ENCODE measurements around the gene DOCK3. TPM values are rescaled to one million over a fixed set of nuclear protein-coding genes. Genes with fewer than 3 reads are reported as not detected.

DOCK3 gene
- total and polyA plus RNA-seq, 10 of the 15 experiments (the other 5 are each of a cell fraction or from before 2014, with no cell fraction given), result 0.02 to 0.52 (median 0.04) TPM; not detected in 5

DNA sequence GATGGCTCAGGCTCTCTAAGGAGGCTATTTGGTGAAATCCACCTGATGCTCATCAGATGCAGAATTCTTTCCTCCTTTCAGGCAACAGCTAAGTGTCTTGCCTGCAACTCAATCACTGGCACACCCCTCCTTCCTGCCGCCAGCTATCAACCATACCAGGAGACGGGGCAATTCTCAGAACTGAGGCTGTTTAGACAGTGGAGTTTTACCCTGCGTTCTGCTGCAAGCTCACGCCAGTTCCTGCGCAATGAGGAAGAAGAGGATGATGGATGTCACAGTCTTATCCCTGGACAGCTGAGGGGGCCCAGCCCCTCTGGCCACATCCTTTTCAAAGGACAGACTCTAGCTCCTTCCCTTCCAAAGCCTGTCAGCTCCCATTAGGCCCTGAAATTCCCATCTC, 703.3 kb downstream of the DOCK3 start:
- ChIA-PET RAD21 (ENCODE audit: unreplicated experiment) (no interaction called here), POLR2A (no interaction called here), SMC1A (ENCODE audit: uncharacterized antibody, unreplicated experiment) (interaction anchor here (1.2 to 1.4 kb wide), 2 partner anchors 9 to 762 kb away, joined by 3 to 4 read pairs; no protein-coding TSS in a partner anchor), CTCF (interaction anchor here (2.6 kb wide), 1 partner anchor 11 kb away, joined by 13 read pairs; no protein-coding TSS in a partner anchor)
- no peak for ATAC-seq
- H3K27ac ChIP-seq (ENCODE audit: control insufficient read depth, insufficient read depth), result no peak overlapping the region
- BruUV-seq (replicated peaks), result no TSS peak
- no peaks in the 10 kb centered on the region; a peak in 1 of 4 replicates for H3K27me3 ChIP-seq (replicated peaks in 1 of 2; ENCODE audit: control insufficient read depth in 2 of 2, insufficient read depth in 2 of 2, low read length in 1 of 2)
- H2AFZ ChIP-seq (ENCODE audit: control insufficient read depth, low read depth, low read length), result no peak overlapping the region
- H4K20me1 ChIP-seq (ENCODE audit: control insufficient read depth, insufficient read depth), result no peaks in the 10 kb centered on the region
- H3K9me3 ChIP-seq (replicated peaks; ENCODE audit: control insufficient read depth, insufficient read depth, low read length), result no peaks in the 10 kb centered on the region
- H3K4me3 ChIP-seq, result no peak overlapping the region
- H3K9ac ChIP-seq (ENCODE audit: control insufficient read depth, insufficient read depth, low read length), result no peak overlapping the region
- H3K36me3 ChIP-seq (ENCODE audit: control insufficient read depth in 2 of 2, insufficient read depth in 2 of 2, low read length in 1 of 2), result no peaks in the 10 kb centered on the region
- intact Hi-C loops (cut with micrococcal nuclease; ENCODE audit: unreplicated experiment), result no loop called here
- in situ Hi-C loops (cut with MboI), result loop anchor here (5.0 kb wide), 2 partner anchors 411 to 761 kb away; partner anchors contain the start of gene MAPKAPK3
- peaks cover 1% of the 10 kb centered on the region for H3K4me1 ChIP-seq (ENCODE audit: control insufficient read depth, insufficient read depth, low read length)
- H3K4me2 ChIP-seq (ENCODE audit: control insufficient read depth, insufficient read depth), result no peak overlapping the region
- DNase-seq (ENCODE audit: low read depth, low spot score), result no peak
- peaks cover under 1% of the 10 kb centered on the region for H3K79me2 ChIP-seq (ENCODE audit: control insufficient read depth, insufficient read depth, low read length)
- TF ChIP-seq HDAC2 (IDR thresholded peaks at IDR 0.05), result no peak
- TF ChIP-seq, protein P1, sequence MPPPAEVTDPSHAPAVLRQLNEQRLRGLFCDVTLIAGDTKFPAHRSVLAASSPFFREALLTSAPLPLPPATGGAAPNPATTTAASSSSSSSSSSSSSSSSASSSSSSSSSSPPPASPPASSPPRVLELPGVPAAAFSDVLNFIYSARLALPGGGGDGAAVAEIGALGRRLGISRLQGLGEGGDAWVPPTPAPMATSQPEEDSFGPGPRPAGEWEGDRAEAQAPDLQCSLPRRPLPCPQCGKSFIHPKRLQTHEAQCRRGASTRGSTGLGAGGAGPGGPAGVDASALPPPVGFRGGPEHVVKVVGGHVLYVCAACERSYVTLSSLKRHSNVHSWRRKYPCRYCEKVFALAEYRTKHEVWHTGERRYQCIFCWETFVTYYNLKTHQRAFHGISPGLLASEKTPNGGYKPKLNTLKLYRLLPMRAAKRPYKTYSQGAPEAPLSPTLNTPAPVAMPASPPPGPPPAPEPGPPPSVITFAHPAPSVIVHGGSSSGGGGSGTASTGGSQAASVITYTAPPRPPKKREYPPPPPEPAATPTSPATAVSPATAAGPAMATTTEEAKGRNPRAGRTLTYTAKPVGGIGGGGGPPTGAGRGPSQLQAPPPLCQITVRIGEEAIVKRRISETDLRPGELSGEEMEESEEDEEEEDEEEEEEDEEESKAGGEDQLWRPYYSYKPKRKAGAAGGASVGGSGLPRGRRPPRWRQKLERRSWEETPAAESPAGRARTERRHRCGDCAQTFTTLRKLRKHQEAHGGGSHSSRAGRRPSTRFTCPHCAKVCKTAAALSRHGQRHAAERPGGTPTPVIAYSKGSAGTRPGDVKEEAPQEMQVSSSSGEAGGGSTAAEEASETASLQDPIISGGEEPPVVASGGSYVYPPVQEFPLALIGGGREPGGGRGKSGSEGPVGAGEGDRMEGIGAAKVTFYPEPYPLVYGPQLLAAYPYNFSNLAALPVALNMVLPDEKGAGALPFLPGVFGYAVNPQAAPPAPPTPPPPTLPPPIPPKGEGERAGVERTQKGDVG (CRISPR knock-in tag; IDR thresholded peaks at IDR 0.05), result no peak
- TF ChIP-seq IKZF2 (IDR thresholded peaks at IDR 0.05), result no peak
- TF ChIP-seq NR2C1 (IDR thresholded peaks at IDR 0.05), result no peak
- no peak for TF ChIP-seq MEF2A (IDR thresholded peaks at IDR 0.05; ENCODE audit: insufficient read depth, low read depth, low read length)
- TF ChIP-seq ZNF274 (IDR thresholded peaks at IDR 0.05; ENCODE audit: insufficient read depth, insufficient read length), result no peak
- TF ChIP-seq BRCA1 (IDR thresholded peaks at IDR 0.05; ENCODE audit: low read depth, low read length), result no peak
- TF ChIP-seq, protein P2, sequence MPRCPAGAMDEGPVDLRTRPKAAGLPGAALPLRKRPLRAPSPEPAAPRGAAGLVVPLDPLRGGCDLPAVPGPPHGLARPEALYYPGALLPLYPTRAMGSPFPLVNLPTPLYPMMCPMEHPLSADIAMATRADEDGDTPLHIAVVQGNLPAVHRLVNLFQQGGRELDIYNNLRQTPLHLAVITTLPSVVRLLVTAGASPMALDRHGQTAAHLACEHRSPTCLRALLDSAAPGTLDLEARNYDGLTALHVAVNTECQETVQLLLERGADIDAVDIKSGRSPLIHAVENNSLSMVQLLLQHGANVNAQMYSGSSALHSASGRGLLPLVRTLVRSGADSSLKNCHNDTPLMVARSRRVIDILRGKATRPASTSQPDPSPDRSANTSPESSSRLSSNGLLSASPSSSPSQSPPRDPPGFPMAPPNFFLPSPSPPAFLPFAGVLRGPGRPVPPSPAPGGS (IDR thresholded peaks at IDR 0.05; ENCODE audit: borderline replicate concordance, insufficient read depth, low read depth, low read length, poor library complexity, severe bottlenecking), result no peak
- no peak for TF ChIP-seq TCF3 (IDR thresholded peaks at IDR 0.05; ENCODE audit: borderline replicate concordance, insufficient read depth, low read depth, low read length)
- TF ChIP-seq, protein P3, sequence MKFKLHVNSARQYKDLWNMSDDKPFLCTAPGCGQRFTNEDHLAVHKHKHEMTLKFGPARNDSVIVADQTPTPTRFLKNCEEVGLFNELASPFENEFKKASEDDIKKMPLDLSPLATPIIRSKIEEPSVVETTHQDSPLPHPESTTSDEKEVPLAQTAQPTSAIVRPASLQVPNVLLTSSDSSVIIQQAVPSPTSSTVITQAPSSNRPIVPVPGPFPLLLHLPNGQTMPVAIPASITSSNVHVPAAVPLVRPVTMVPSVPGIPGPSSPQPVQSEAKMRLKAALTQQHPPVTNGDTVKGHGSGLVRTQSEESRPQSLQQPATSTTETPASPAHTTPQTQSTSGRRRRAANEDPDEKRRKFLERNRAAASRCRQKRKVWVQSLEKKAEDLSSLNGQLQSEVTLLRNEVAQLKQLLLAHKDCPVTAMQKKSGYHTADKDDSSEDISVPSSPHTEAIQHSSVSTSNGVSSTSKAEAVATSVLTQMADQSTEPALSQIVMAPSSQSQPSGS (IDR thresholded peaks at IDR 0.05; ENCODE audit: low read length), result no peak
- no peak for TF ChIP-seq BACH1 (IDR thresholded peaks at IDR 0.05; ENCODE audit: borderline replicate concordance)
- no peak for TF ChIP-seq POLR2AphosphoS5 (IDR thresholded peaks at IDR 0.05; ENCODE audit: low read length)
- no peak for TF ChIP-seq LARP7 (IDR thresholded peaks at IDR 0.05)
- no peak for TF ChIP-seq NFYB (IDR thresholded peaks at IDR 0.05; ENCODE audit: insufficient read depth, low read depth, low read length)
- TF ChIP-seq POU2F2 (IDR thresholded peaks at IDR 0.05; ENCODE audit: borderline replicate concordance, low read depth, low read length), result no peak
- no peak for TF ChIP-seq SMC3 (IDR thresholded peaks at IDR 0.05; ENCODE audit: borderline replicate concordance, low read length)
- TF ChIP-seq EP300 (IDR thresholded peaks at IDR 0.05; ENCODE audit: borderline replicate concordance in 1 of 2, control insufficient read depth in 1 of 2, low read depth in 2 of 2, low read length in 2 of 2), result no peak
- TF ChIP-seq ESRRA (IDR thresholded peaks at IDR 0.05; ENCODE audit: low read length), result no peak
- 79% methylated on average over 5 of the region's 5 CpGs for WGBS (ENCODE audit: insufficient coverage, insufficient replicate concordance, low lambda C conversion rate, missing lambda C conversion rate)
- FAIRE-seq, result no peak
